GM12873 (cell line): Measurements from ENCODE around the gene PPP1R7.

Experiments used
- TF ChIP-seq, protein P1 (sequence below): IDR thresholded peaks from 2 replicates; pipeline ENCODE4 v1.5.1; 2012; ENCODE audit warnings: low read depth, mild to moderate bottlenecking, moderate library complexity, low read length, control low read depth; ENCODE audit not compliant: insufficient read depth; ENCODE audit errors: missing control alignments

Gene PPP1R7

DNA sequence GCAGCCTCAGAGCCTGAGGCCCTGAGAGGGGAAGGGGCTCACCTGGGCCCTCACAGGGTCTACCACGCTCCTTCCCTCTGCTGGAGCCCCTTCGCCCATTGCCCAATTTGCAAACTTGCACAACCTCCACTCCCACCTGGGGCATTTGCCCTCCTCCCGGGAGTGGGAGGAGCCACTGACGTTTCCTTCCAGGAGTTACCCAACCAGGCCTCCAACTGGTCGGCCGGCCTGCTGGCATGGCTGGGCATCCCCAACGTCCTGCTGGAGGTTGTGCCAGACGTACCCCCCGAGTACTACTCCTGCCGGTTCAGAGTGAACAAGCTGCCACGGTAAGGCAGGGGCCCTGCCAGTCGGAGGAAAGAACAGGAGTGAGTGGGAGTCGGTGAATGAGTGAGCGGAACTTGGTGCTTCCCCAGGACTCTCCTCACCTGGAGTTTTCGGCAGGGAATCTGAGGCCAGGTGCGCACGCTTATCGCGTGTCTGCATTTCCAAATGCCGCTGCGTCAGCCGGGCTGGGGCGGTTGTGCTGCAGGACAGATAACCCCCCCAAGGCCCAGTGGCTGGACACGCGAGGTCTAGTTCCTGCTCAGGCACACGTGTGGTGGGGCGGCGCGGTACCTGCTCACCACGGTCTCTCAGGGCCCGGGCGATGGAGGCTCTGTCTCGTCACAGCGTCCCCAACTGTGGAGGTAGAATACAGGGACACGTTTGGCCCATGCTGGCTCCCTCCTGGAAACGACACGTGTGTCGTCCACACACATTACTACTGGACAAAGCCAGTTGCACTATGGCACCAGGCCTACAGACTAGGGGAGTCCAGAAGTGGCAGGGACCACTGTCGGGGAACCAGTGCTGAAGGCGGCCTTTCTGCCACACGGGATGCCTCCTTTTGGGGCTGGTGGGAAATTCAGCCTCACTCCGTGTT, 49.9 kb downstream of the PPP1R7 start:
- TF ChIP-seq, protein P1, sequence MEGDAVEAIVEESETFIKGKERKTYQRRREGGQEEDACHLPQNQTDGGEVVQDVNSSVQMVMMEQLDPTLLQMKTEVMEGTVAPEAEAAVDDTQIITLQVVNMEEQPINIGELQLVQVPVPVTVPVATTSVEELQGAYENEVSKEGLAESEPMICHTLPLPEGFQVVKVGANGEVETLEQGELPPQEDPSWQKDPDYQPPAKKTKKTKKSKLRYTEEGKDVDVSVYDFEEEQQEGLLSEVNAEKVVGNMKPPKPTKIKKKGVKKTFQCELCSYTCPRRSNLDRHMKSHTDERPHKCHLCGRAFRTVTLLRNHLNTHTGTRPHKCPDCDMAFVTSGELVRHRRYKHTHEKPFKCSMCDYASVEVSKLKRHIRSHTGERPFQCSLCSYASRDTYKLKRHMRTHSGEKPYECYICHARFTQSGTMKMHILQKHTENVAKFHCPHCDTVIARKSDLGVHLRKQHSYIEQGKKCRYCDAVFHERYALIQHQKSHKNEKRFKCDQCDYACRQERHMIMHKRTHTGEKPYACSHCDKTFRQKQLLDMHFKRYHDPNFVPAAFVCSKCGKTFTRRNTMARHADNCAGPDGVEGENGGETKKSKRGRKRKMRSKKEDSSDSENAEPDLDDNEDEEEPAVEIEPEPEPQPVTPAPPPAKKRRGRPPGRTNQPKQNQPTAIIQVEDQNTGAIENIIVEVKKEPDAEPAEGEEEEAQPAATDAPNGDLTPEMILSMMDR = no peak

- TF ChIP-seq, protein P1 = no peak
Measured at GRCh38 chr2:241200822-241201395, 50.6 kb downstream of the PPP1R7 start.

DNA sequence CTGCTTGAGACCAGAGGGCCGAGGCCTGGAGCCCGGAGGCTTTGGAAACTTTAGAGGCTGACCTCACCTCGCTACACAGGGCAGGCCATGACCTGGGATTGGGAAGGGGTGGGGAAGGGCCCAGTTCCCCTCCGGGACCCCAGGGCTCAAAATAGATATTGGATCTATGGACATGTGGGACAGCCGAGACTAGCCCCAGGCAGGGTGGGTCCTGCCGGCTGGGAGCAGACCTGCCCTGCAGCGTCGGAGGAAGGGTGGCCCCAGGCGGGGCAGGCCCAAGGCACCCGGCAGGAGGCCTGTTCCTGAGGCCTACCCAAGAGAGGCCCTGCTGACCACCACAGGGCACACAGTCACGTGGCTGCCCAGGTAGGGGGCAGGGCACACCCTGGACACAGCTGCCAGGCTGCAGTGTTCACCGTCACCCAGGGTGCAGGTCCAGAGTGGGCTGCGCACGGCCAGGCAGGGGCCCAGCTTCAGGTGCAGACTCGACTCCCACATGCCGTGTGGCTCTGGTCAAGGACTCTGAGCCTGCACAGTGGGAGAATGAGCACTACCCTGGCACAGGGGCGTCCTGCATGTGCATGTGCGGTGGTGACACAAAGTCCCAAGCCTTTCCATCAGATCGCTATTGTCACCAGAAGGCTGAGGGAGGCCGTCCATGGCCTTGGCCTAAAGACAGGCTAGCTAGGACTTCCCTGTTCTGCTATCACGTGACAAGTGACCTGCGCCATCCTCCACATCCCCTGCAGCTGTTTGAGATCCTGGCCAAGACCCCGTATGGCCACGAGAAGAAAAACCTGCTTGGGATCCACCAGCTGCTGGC, 51.4 kb downstream of the PPP1R7 start:
- TF ChIP-seq, protein P1 = no peak

- TF ChIP-seq, protein P1 = no peak
Measured at GRCh38 chr2:241202268-241202585, 52.0 kb downstream of the PPP1R7 start.

DNA sequence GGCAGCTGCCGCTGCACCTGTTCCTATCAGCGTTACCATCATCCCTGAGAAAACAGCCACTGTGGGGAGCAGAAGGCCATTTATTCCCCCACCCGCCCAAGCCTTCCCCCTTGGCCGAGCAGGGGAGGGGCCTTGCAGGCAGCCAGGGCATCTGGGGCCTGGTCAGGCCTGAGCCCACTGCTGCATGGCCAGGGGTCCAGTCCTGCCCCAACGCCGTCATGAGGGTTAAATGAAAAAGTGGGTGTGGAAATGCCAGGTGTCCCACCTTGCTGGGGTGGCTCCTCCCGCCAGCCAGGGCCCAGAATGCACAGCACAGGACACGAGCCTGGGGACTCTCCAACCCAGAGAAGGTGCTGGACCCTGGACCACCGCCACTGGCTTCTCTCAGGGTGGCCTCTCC, 52.4 kb downstream of the PPP1R7 start:
- TF ChIP-seq, protein P1 = no peak

GRCh38 chr2:241203218-241204009, 53.1 kb downstream of the PPP1R7 start:
- TF ChIP-seq, protein P1 = no peak

GRCh38 chr2:241204010-241204384, 53.7 kb downstream of the PPP1R7 start:
- TF ChIP-seq, protein P1 = no peak
